K562 (cell line): Measurements from ENCODE around the gene CCDC33. TPM values are rescaled to one million over a fixed set of nuclear protein-coding genes. Genes with fewer than 3 reads are reported as not detected.

Experiments used
- ATF1 ChIP-seq, 2 experiments: fragments of 450-650 bp in 1 of 2; IDR thresholded peaks; 2 replicates each; pipeline ENCODE4 v1.6.1; 2016; ENCODE audit warnings: missing compliant biosample characterization in 1 of 2, missing genetic modification characterization in 1 of 2
- CBFA2T3 ChIP-seq: fragments of 450-650 bp; IDR thresholded peaks from 2 replicates; pipeline ENCODE4 v1.6.1; 2017
- CTCF ChIP-seq, 3 experiments: IDR thresholded peaks in 2 of 3; conservative IDR thresholded peaks in 1 of 3; 2 replicates each; pipeline ENCODE4 v1.5.1; 2011 to 2012; ENCODE audit warnings: low read length in 3 of 3, mild to moderate bottlenecking in 3 of 3, control low read depth in 2 of 3, improper control_type of control experiment in 1 of 3, inconsistent platforms in 1 of 3, low read depth in 1 of 3, mixed read lengths in 1 of 3, moderate library complexity in 1 of 3; ENCODE audit not compliant: insufficient read depth in 2 of 3
- HDAC2 ChIP-seq: fragments of 450-650 bp; IDR thresholded peaks from 2 replicates; pipeline ENCODE4 v1.6.1; 2016; ENCODE audit warnings: mild to moderate bottlenecking
- JUND ChIP-seq, 2 experiments: IDR thresholded peaks; 2 replicates in 1 of 2; 3 replicates in 1 of 2; pipeline ENCODE4 v1.6.1; 2011; ENCODE audit warnings: borderline replicate concordance in 2 of 2, low read depth in 2 of 2, low read length in 2 of 2, improper control_type of control experiment in 1 of 2, missing biosample characterization in 1 of 2, missing genetic modification characterization in 1 of 2, missing genetic modification reagents in 1 of 2
- MCM2 ChIP-seq: fragments of 450-650 bp; IDR thresholded peaks from 2 replicates; pipeline ENCODE4 v1.6.1; 2017; ENCODE audit warnings: low read depth, mild to moderate bottlenecking
- MCM5 ChIP-seq: fragments of 450-650 bp; IDR thresholded peaks from 2 replicates; pipeline ENCODE4 v1.6.1; 2016; ENCODE audit warnings: low read depth
- NFIC ChIP-seq: fragments of 450-650 bp; IDR thresholded peaks from 2 replicates; pipeline ENCODE4 v1.6.1; 2017; ENCODE audit warnings: mild to moderate bottlenecking, inconsistent platforms
- PKNOX1 ChIP-seq: fragments of 450-650 bp; IDR thresholded peaks from 2 replicates; pipeline ENCODE4 v1.6.1; 2016
- RAD51 ChIP-seq: fragments of 450-650 bp; IDR thresholded peaks from 2 replicates; pipeline ENCODE4 v1.7.1; 2016; ENCODE audit warnings: low read depth, mild to moderate bottlenecking, borderline replicate concordance
- SMC3 ChIP-seq: conservative IDR thresholded peaks from 2 replicates; pipeline ENCODE4 v1.6.1; 2011; ENCODE audit warnings: low read depth, low read length, improper control_type of control experiment; ENCODE audit not compliant: insufficient read depth
- UBTF ChIP-seq, 2 experiments: IDR thresholded peaks; 2 replicates each; pipeline ENCODE4 v1.6.1; 2012; ENCODE audit warnings: improper control_type of control experiment in 2 of 2, low read depth in 2 of 2, low read length in 2 of 2, borderline replicate concordance in 1 of 2
- polyA plus RNA-seq, 8 experiments: library from polyadenylated mRNA; depleted of rRNA in 4 of 8; stranded (reverse) in 5 of 8; unstranded in 3 of 8; fragments of >200 nt; fragmentation: Nextera tagmentation in 2 of 8; fragmentation: Illumina TruSeq in 1 of 8; extraction: Ambion mirVana in 2 of 8; extraction: Trizol in 1 of 8; gene quantifications; 2 replicates each; pipeline versions ENCODE4 v1.2.1 to v1.2.3, GENCODE V29; 2011 to 2014; ENCODE audit warnings: inconsistent platforms in 1 of 8, missing spikeins in 1 of 8
- total RNA-seq, 7 experiments: library from RNA; depleted of rRNA in 6 of 7; stranded (reverse); fragments of >200 nt in 6 of 7; fragmentation: Illumina TruSeq in 2 of 7; extraction: Trizol in 2 of 7; gene quantifications; 2 replicates each; pipeline versions ENCODE4 v1.2.1 to v1.2.3, GENCODE V29; 2011 to 2021; ENCODE audit warnings: low replicate concordance in 1 of 7

Gene CCDC33
- total and polyA plus RNA-seq, 9 of the 15 experiments (the other 6 are each of a cell fraction or from before 2014, with no cell fraction given) = 0.08 to 1.1 (median 0.15) TPM; not detected in 4

GRCh38 chr15:74383695-74384565 is 147.8 kb downstream of the CCDC33 start (continued):
- no peak for TF ChIP-seq UBTF (IDR thresholded peaks at IDR 0.05; ENCODE audit: borderline replicate concordance in 1 of 2, low read depth in 2 of 2, low read length in 2 of 2)
- 0 out of 2 replicates have a peak, but pooled peaks have one; percentile 12 for TF ChIP-seq SMC3
- TF ChIP-seq JUND (IDR thresholded peaks at IDR 0.05; ENCODE audit: borderline replicate concordance, low read depth, low read length) = peak; percentile 9; the same call in 1 of the 2 replicates
- TF ChIP-seq JUND (tag; IDR thresholded peaks at IDR 0.05; ENCODE audit: borderline replicate concordance, low read depth, low read length) = no peak
- no peak for TF ChIP-seq MCM5
- no peak for TF ChIP-seq ATF1 (CRISPR knock-in tag; IDR thresholded peaks at IDR 0.05)
- TF ChIP-seq ATF1 (tag; IDR thresholded peaks at IDR 0.05) = 0 out of 2 replicates have a peak, but pooled peaks have one; percentile 26
- peak; percentile 85 for TF ChIP-seq NFIC
- peak in 2 of 3 experiments; percentile 13 to 47; a peak in 3 of 6 replicates for TF ChIP-seq CTCF (IDR thresholded peaks at IDR 0.05 in 2 of 3, conservative IDR thresholded peaks at IDR 0.05 in 1 of 3; ENCODE audit: insufficient read depth in 2 of 3, low read depth in 1 of 3, low read length in 3 of 3)
- 0 out of 2 replicates have a peak, but pooled peaks have one; percentile 6 for TF ChIP-seq PKNOX1
- no peak for TF ChIP-seq HDAC2
- TF ChIP-seq MCM2 = no peak
- peak; percentile 31 for TF ChIP-seq CBFA2T3
- TF ChIP-seq RAD51 = no peak
